Upper lobe of left lung (tissue), 4 donors: ENCODE measurements around the gene OCIAD2.

ENCODE experiments used
- CTCF ChIP-seq, 6 experiments: fragments of 450-650 bp in 4 of 6; fragments of 200-600 bp in 2 of 6; sonication (generic) in 2 of 6; IDR thresholded peaks; one replicate each; pipeline ENCODE4 v1.5.1; 2016 to 2019; ENCODE audit warnings: antibody characterized with exemption in 6 of 6
- POLR2A ChIP-seq, 4 donors: fragments of 450-650 bp; IDR thresholded peaks; one replicate each; pipeline ENCODE4 v1.5.1; 2016 to 2017; ENCODE audit warnings: antibody characterized with exemption in 4 of 4, mild to moderate bottlenecking in 2 of 4

- peak in 1 of 6 experiments; percentile 23 for TF ChIP-seq CTCF (IDR thresholded peaks at IDR 0.05)
- TF ChIP-seq POLR2A (IDR thresholded peaks at IDR 0.05) = no peak
These were observed 1.1 kb downstream of the OCIAD2 start for GRCh38 chr4:48905363-48906015.
